Fibroblast of lung (primary cell): ENCODE data around the gene CYP19A1. TPM values are rescaled to one million over a fixed set of nuclear protein-coding genes. Genes with fewer than 3 reads are reported as not detected.

Source experiments
- DNase-seq, 2 donors: peaks; one replicate each; pipeline versions ENCODE4 v3.0.0 to v3.0.0-alpha.2; 2010; ENCODE audit warnings: low read depth in 2 of 2
- H2AFZ ChIP-seq: 2 replicates; pipeline ENCODE4 v1.5.1; 2012; ENCODE audit warnings: low read length, control low read depth, inconsistent platforms
- H3K27ac ChIP-seq: 2 replicates; pipeline ENCODE4 v1.5.1; 2011; ENCODE audit warnings: low read length, control low read depth; ENCODE audit not compliant: insufficient read depth
- H3K27me3 ChIP-seq: 2 replicates; pipeline ENCODE4 v1.5.1; 2011; ENCODE audit warnings: mild to moderate bottlenecking, low read length; ENCODE audit not compliant: control insufficient read depth, insufficient read depth
- H3K36me3 ChIP-seq: 2 replicates; pipeline ENCODE4 v1.5.1; 2011; ENCODE audit warnings: low read length; ENCODE audit not compliant: control insufficient read depth, insufficient read depth
- H3K4me1 ChIP-seq: 2 replicates; pipeline ENCODE4 v1.5.1; 2011; ENCODE audit warnings: low read length; ENCODE audit not compliant: control insufficient read depth, insufficient read depth; ENCODE audit errors: extremely low read depth
- H3K4me2 ChIP-seq: 2 replicates; pipeline ENCODE4 v1.5.1; 2011; ENCODE audit warnings: low read length, control low read depth; ENCODE audit not compliant: insufficient read depth; ENCODE audit errors: extremely low read depth
- H3K4me3 ChIP-seq, 4 experiments: fragments of 200-600 bp in 1 of 4; sonication (generic) in 1 of 4; replicated peaks in 1 of 4; 2 replicates each; pipeline ENCODE4 v1.5.1; 2011 to 2016; ENCODE audit warnings: low read length in 4 of 4, low read depth in 3 of 4, mild to moderate bottlenecking in 3 of 4, control low read depth in 2 of 4, inconsistent platforms in 1 of 4, mixed read lengths in 1 of 4; ENCODE audit not compliant: insufficient read depth in 1 of 4; ENCODE audit errors: control extremely low read depth in 1 of 4
- H3K79me2 ChIP-seq: 2 replicates; pipeline ENCODE4 v1.5.1; 2012; ENCODE audit warnings: mild to moderate bottlenecking, low read length, inconsistent platforms; ENCODE audit not compliant: control insufficient read depth, insufficient read depth
- H3K9ac ChIP-seq: 2 replicates; pipeline ENCODE4 v1.5.1; 2011; ENCODE audit warnings: mild to moderate bottlenecking, low read length, control low read depth; ENCODE audit not compliant: insufficient read depth
- H3K9me3 ChIP-seq: 2 replicates; pipeline ENCODE4 v1.5.1; 2012; ENCODE audit warnings: low read depth, low read length; ENCODE audit not compliant: control insufficient read depth, insufficient read depth
- H4K20me1 ChIP-seq: 2 replicates; pipeline ENCODE4 v1.5.1; 2011; ENCODE audit warnings: low read length; ENCODE audit not compliant: control insufficient read depth, insufficient read depth; ENCODE audit errors: extremely low read depth
- EZH2 ChIP-seq: IDR thresholded peaks from 2 replicates; pipeline ENCODE4 v1.5.1; 2012; ENCODE audit warnings: low read length, control low read depth, mild to moderate bottlenecking; ENCODE audit errors: missing control alignments
- polyA plus RNA-seq, 2 donors: library from polyadenylated mRNA; depleted of rRNA in 1 of 2; stranded (reverse) in 1 of 2; unstranded in 1 of 2; fragments of >200 nt; gene quantifications; 2 replicates each; pipeline ENCODE4 v1.2.1, GENCODE V29; 2011 to 2012; ENCODE audit warnings: missing spikeins in 1 of 2
- total RNA-seq: library from RNA; depleted of rRNA; stranded (reverse); fragments of >200 nt; gene quantifications from 2 replicates; pipeline ENCODE4 v1.2.1, GENCODE V29; 2014
- TF ChIP-seq, protein P1 (sequence below), 2 donors: IDR thresholded peaks in 1 of 2; conservative IDR thresholded peaks in 1 of 2; 1 replicate in 1 of 2; 2 replicates in 1 of 2; pipeline ENCODE4 v1.5.1; 2011 to 2012; ENCODE audit warnings: low read length in 2 of 2, control low read depth in 1 of 2, inconsistent platforms in 1 of 2, low read depth in 1 of 2, mild to moderate bottlenecking in 1 of 2

Gene CYP19A1
- total and polyA plus RNA-seq, 2 donors (not counting 1 experiment from before 2014, with no cell fraction given): 0.16 to 2.3 TPM

GRCh38 chr15:51299187-51300015, 39.0 kb downstream of the CYP19A1 start:
- DNase-seq: no peak
- Histone ChIP-seq H3K79me2 (no peaks in the 10 kb centered on the region), H3K9me3 (no peaks in the 10 kb centered on the region), H3K27me3 (peaks cover 11% of the 10 kb centered on the region), H2AFZ (no peak overlapping the region), H3K9ac (no peak overlapping the region), H3K4me2 (no peak overlapping the region), H4K20me1 (no peaks in the 10 kb centered on the region), H3K36me3 (no peaks in the 10 kb centered on the region), H3K4me3 (no peak overlapping the region), H3K27ac (no peak overlapping the region), H3K4me1 (no peaks in the 10 kb centered on the region)
- TF ChIP-seq, protein P1, sequence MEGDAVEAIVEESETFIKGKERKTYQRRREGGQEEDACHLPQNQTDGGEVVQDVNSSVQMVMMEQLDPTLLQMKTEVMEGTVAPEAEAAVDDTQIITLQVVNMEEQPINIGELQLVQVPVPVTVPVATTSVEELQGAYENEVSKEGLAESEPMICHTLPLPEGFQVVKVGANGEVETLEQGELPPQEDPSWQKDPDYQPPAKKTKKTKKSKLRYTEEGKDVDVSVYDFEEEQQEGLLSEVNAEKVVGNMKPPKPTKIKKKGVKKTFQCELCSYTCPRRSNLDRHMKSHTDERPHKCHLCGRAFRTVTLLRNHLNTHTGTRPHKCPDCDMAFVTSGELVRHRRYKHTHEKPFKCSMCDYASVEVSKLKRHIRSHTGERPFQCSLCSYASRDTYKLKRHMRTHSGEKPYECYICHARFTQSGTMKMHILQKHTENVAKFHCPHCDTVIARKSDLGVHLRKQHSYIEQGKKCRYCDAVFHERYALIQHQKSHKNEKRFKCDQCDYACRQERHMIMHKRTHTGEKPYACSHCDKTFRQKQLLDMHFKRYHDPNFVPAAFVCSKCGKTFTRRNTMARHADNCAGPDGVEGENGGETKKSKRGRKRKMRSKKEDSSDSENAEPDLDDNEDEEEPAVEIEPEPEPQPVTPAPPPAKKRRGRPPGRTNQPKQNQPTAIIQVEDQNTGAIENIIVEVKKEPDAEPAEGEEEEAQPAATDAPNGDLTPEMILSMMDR (conservative IDR thresholded peaks at IDR 0.05 in 1 of 2, IDR thresholded peaks at IDR 0.05 in 1 of 2; ENCODE audit: low read depth in 1 of 2, low read length in 2 of 2): no peak
- TF ChIP-seq EZH2: no peak

- H3K4me1 ChIP-seq: no peaks in the 10 kb centered on the region
- DNase-seq: peak in 1 of 2 donors; percentile 39
- TF ChIP-seq, protein P1 (conservative IDR thresholded peaks at IDR 0.05 in 1 of 2, IDR thresholded peaks at IDR 0.05 in 1 of 2; ENCODE audit: low read depth in 1 of 2, low read length in 2 of 2): no peak
- no peak overlapping the region for H3K4me3 ChIP-seq
- H3K27me3 ChIP-seq: peaks cover 11% of the 10 kb centered on the region
- no peaks in the 10 kb centered on the region for H3K9me3 ChIP-seq
- no peak overlapping the region for H3K27ac ChIP-seq
- H3K9ac ChIP-seq: no peak overlapping the region
- no peaks in the 10 kb centered on the region for H3K79me2 ChIP-seq
- H3K36me3 ChIP-seq: no peaks in the 10 kb centered on the region
- H3K4me2 ChIP-seq: no peak overlapping the region
- H4K20me1 ChIP-seq: no peaks in the 10 kb centered on the region
- no peak overlapping the region for H2AFZ ChIP-seq
Measured at GRCh38 chr15:51298620-51299019, 39.8 kb downstream of the CYP19A1 start.

- no peaks in the 10 kb centered on the region for H3K36me3 ChIP-seq
- no peak overlapping the region for H3K27ac ChIP-seq
- H2AFZ ChIP-seq: no peak overlapping the region
- H3K4me1 ChIP-seq: no peaks in the 10 kb centered on the region
- H4K20me1 ChIP-seq: no peaks in the 10 kb centered on the region
- no peak overlapping the region for H3K4me3 ChIP-seq
- H3K27me3 ChIP-seq: peaks cover 10% of the 10 kb centered on the region
- no peaks in the 10 kb centered on the region for H3K79me2 ChIP-seq
- no peak overlapping the region for H3K9ac ChIP-seq
- TF ChIP-seq EZH2: no peak
- TF ChIP-seq, protein P1 (conservative IDR thresholded peaks at IDR 0.05 in 1 of 2, IDR thresholded peaks at IDR 0.05 in 1 of 2; ENCODE audit: low read depth in 1 of 2, low read length in 2 of 2): no peak
- H3K9me3 ChIP-seq: no peaks in the 10 kb centered on the region
- H3K4me2 ChIP-seq: no peak overlapping the region
- no peak for DNase-seq
Measured at GRCh38 chr15:51290720-51291119, 47.7 kb downstream of the CYP19A1 start.
